IMR-90 (cell line): ENCODE measurements around the gene METTL21C. TPM values are rescaled to one million over a fixed set of nuclear protein-coding genes. Genes with fewer than 3 reads are reported as not detected.

ENCODE experiments used
- ATAC-seq: fragments of 200-7000 bp; cut with Tn5 transposase; 2 replicates; pipeline ENCODE4 v1.9.1; 2020; ENCODE audit warnings: low read depth, mild to moderate bottlenecking, moderate library complexity
- BruUV-seq: library from RNA; stranded (reverse); fragments of 400-500 nt; replicated peaks from 2 replicates; lab custom pipeline; 2021; lab: Mats Ljungman, UMichigan
- CTCF ChIA-PET: fragments of 300-600 bp; formaldehyde crosslinking; extraction: SDS; loops from one replicate; lab custom pipeline; 2021; ENCODE audit warnings: antibody characterized with exemption; lab: Yijun Ruan, JAX
- POLR2A ChIA-PET: fragments of 300-600 bp; sonication (Branson Sonifier 250); formaldehyde crosslinking; loops from one replicate; lab custom pipeline; 2022; ENCODE audit warnings: antibody characterized with exemption; ENCODE audit not compliant: unreplicated experiment; lab: Charles Lee
- DNase-seq: peaks from one replicate; pipeline ENCODE4 v3.0.0; 2013
- H2AFZ ChIP-seq: replicated peaks from 2 replicates; pipeline ENCODE3; 2013; ENCODE audit warnings: low read length, mild to moderate bottlenecking; ENCODE audit not compliant: poor library complexity
- H2AK5ac ChIP-seq: 2 replicates; pipeline ENCODE4 v1.6.1; 2013; ENCODE audit warnings: low read depth, low read length, inconsistent platforms
- H2AK9ac ChIP-seq: replicated peaks from 2 replicates; pipeline ENCODE3; 2013; ENCODE audit warnings: mild to moderate bottlenecking, low read depth, low read length, moderate library complexity; ENCODE audit not compliant: poor library complexity
- H2BK120ac ChIP-seq: 2 replicates; pipeline ENCODE4 v1.6.1; 2013; ENCODE audit warnings: low read depth, low read length, inconsistent platforms
- H2BK15ac ChIP-seq: 3 replicates; pipeline ENCODE4 v1.6.1; 2013; ENCODE audit warnings: low read depth, low read length, inconsistent platforms
- H2BK20ac ChIP-seq: 2 replicates; pipeline ENCODE4 v1.6.1; 2013; ENCODE audit warnings: low read depth, mild to moderate bottlenecking, inconsistent platforms, low read length, moderate library complexity
- H2BK5ac ChIP-seq: 2 replicates; pipeline ENCODE4 v1.6.1; 2013; ENCODE audit warnings: mild to moderate bottlenecking, low read depth, low read length, inconsistent platforms; ENCODE audit not compliant: poor library complexity, severe bottlenecking
- H3K14ac ChIP-seq: replicated peaks from 2 replicates; pipeline ENCODE4 v1.6.1; 2013; ENCODE audit warnings: low read depth, low read length, inconsistent platforms
- H3K18ac ChIP-seq: 2 replicates; pipeline ENCODE4 v1.6.1; 2013; ENCODE audit warnings: low read depth, low read length, control low read depth
- H3K23ac ChIP-seq: 2 replicates; pipeline ENCODE4 v1.6.1; 2013; ENCODE audit warnings: low read depth, low read length, inconsistent platforms
- H3K27ac ChIP-seq: 2 replicates; pipeline ENCODE4 v1.5.1; 2013; ENCODE audit warnings: mild to moderate bottlenecking, control low read depth, low read length; ENCODE audit not compliant: insufficient read depth
- H3K27me3 ChIP-seq: 2 replicates; pipeline ENCODE4 v1.6.1; 2013; ENCODE audit warnings: low read length; ENCODE audit not compliant: control insufficient read depth, insufficient read depth
- H3K36me3 ChIP-seq: 2 replicates; pipeline ENCODE4 v1.6.1; 2013; ENCODE audit warnings: low read length, mixed read lengths; ENCODE audit not compliant: control insufficient read depth, insufficient read depth
- H3K4ac ChIP-seq: 2 replicates; pipeline ENCODE4 v1.6.1; 2013; ENCODE audit warnings: low read depth, low read length, inconsistent platforms
- H3K4me1 ChIP-seq: 2 replicates; pipeline ENCODE4 v1.6.1; 2013; ENCODE audit warnings: low read length, mixed read lengths; ENCODE audit not compliant: control insufficient read depth, insufficient read depth
- H3K4me2 ChIP-seq: 2 replicates; pipeline ENCODE4 v1.6.1; 2013; ENCODE audit warnings: low read depth, mild to moderate bottlenecking, control low read depth, low read length, moderate library complexity
- H3K4me3 ChIP-seq: 2 replicates; pipeline ENCODE4 v1.5.1; 2013; ENCODE audit warnings: low read depth, mild to moderate bottlenecking, control low read depth, low read length, moderate library complexity; ENCODE audit not compliant: insufficient read depth
- H3K56ac ChIP-seq: 2 replicates; pipeline ENCODE4 v1.6.1; 2013; ENCODE audit warnings: low read length, inconsistent platforms; ENCODE audit not compliant: insufficient read depth; ENCODE audit errors: extremely low read depth
- H3K79me1 ChIP-seq, 2 experiments: 2 replicates each; pipeline ENCODE4 v1.6.1; 2013; ENCODE audit warnings: low read length in 2 of 2, inconsistent platforms in 1 of 2, low read depth in 1 of 2
- H3K9ac ChIP-seq: 2 replicates; pipeline ENCODE4 v1.6.1; 2013; ENCODE audit warnings: low read depth, low read length, control low read depth
- H3K9me1 ChIP-seq: 2 replicates; pipeline ENCODE4 v1.6.1; 2013; ENCODE audit warnings: low read length, inconsistent platforms; ENCODE audit not compliant: insufficient read depth
- H3K9me3 ChIP-seq: 2 replicates; pipeline ENCODE4 v1.6.1; 2013; ENCODE audit warnings: low read length; ENCODE audit not compliant: control insufficient read depth, insufficient read depth
- H4K20me1 ChIP-seq: 2 replicates; pipeline ENCODE4 v1.6.1; 2013; ENCODE audit warnings: low read length, inconsistent platforms; ENCODE audit not compliant: insufficient read depth
- H4K5ac ChIP-seq: 2 replicates; pipeline ENCODE4 v1.6.1; 2013; ENCODE audit warnings: mild to moderate bottlenecking, low read depth, low read length, control low read depth
- H4K8ac ChIP-seq, 2 experiments: 2 replicates each; pipeline ENCODE4 v1.6.1; 2013; ENCODE audit warnings: low read depth in 2 of 2, low read length in 2 of 2, control low read depth in 1 of 2, inconsistent platforms in 1 of 2
- H4K91ac ChIP-seq: 2 replicates; pipeline ENCODE4 v1.6.1; 2013; ENCODE audit warnings: low read depth, low read length, inconsistent platforms; ENCODE audit not compliant: insufficient read depth
- BHLHE40 ChIP-seq: fragments of 150-350 bp; IDR thresholded peaks from 2 replicates; pipeline ENCODE4 v1.6.1; 2016; ENCODE audit warnings: mild to moderate bottlenecking, low read depth, low read length
- CEBPB ChIP-seq: IDR thresholded peaks from 2 replicates; pipeline ENCODE4 v1.6.1; 2012; ENCODE audit warnings: low read depth, low read length, improper control_type of control experiment
- CHD1 ChIP-seq: IDR thresholded peaks from 2 replicates; pipeline ENCODE4 v1.6.1; 2012; ENCODE audit warnings: low read depth, low read length, improper control_type of control experiment
- FOS ChIP-seq: fragments of 150-350 bp; IDR thresholded peaks from 2 replicates; pipeline ENCODE4 v1.6.1; 2016; ENCODE audit warnings: low read depth, low read length
- MAZ ChIP-seq: IDR thresholded peaks from 2 replicates; pipeline ENCODE4 v1.6.1; 2012; ENCODE audit warnings: low read depth, mild to moderate bottlenecking, low read length, improper control_type of control experiment, moderate library complexity, borderline replicate concordance
- MXI1 ChIP-seq: IDR thresholded peaks from 2 replicates; pipeline ENCODE4 v1.6.1; 2012; ENCODE audit warnings: low read depth, mild to moderate bottlenecking, low read length, moderate library complexity, borderline replicate concordance
- NFE2L2 ChIP-seq: fragments of 150-350 bp; IDR thresholded peaks from 2 replicates; pipeline ENCODE4 v1.6.1; 2016; ENCODE audit warnings: low read depth, mild to moderate bottlenecking, low read length
- RAD21 ChIP-seq: IDR thresholded peaks from 2 replicates; pipeline ENCODE4 v1.6.1; 2012; ENCODE audit warnings: low read length, improper control_type of control experiment
- RCOR1 ChIP-seq: IDR thresholded peaks from 2 replicates; pipeline ENCODE4 v1.6.1; 2012; ENCODE audit warnings: mild to moderate bottlenecking, low read length, improper control_type of control experiment; ENCODE audit not compliant: insufficient replicate concordance
- RFX5 ChIP-seq: IDR thresholded peaks from 2 replicates; pipeline ENCODE4 v1.8.0; 2012; ENCODE audit warnings: low read depth, mild to moderate bottlenecking, low read length, moderate library complexity
- WGBS, 2 experiments: methylation state at CpG; one replicate each; pipeline versions ENCODE4 v1.1.5 to v1.1.7; 2013; ENCODE audit warnings: missing lambda C conversion rate in 2 of 2; ENCODE audit not compliant: insufficient read length in 1 of 2; ENCODE audit errors: extremely low coverage in 2 of 2; 5-methylcytosine and 5-hydroxymethylcytosine counted together
- dilution Hi-C: fragments of 300-500 bp; cut with HindIII; formaldehyde crosslinking; loops from one replicate; pipeline ENCODE4 v1.14.3; 2018; ENCODE audit warnings: low sequenced_read_pairs; ENCODE audit not compliant: unreplicated experiment
- in situ Hi-C: fragments of 300-500 bp; cut with MboI; formaldehyde crosslinking; loops from 3 replicates; pipeline ENCODE4 v1.14.3; 2019; ENCODE audit warnings: low sequenced_read_pairs, inconsistent platforms, mixed read lengths
- intact Hi-C: fragments of 100-400 bp; cut with micrococcal nuclease; formaldehyde crosslinking; loops from 2 replicates; pipeline ENCODE4 v1.10.0; 2022
- polyA plus RNA-seq, 3 experiments: library from polyadenylated mRNA; depleted of rRNA; stranded (reverse); fragments of >200 nt; gene quantifications; 2 replicates each; pipeline ENCODE4 v1.2.3, GENCODE V29; 2012; ENCODE audit warnings: low replicate concordance in 1 of 3
- total RNA-seq: library from RNA; depleted of rRNA; stranded (reverse); fragments of >200 nt; gene quantifications from 2 replicates; pipeline ENCODE4 v1.2.3, GENCODE V29; 2012
- TF ChIP-seq, protein P1 (sequence below): fragments of 150-350 bp; IDR thresholded peaks from 2 replicates; pipeline ENCODE4 v1.6.1; 2016; ENCODE audit warnings: low read depth, mild to moderate bottlenecking, low read length, moderate library complexity, borderline replicate concordance

The METTL21C gene
- total and polyA plus RNA-seq, 2 of the 4 experiments (the other 2 are of a cell fraction): not detected

- no peak overlapping the region for H3K4me3 ChIP-seq
- ChIA-PET POLR2A (no interaction called here), CTCF (no interaction called here)
- no peak overlapping the region for H3K27ac ChIP-seq
- H3K79me1 ChIP-seq: peaks cover 3 to 11% of the 10 kb centered on the region in 2 experiments; a peak in 3 of 4 replicates
- 60% methylated on average over 1 of the region's 2 CpGs; no CpG with 5 or more reads in 1 of the 2 experiments for WGBS, 2 experiments
- DNase-seq: no peak
- H3K4me2 ChIP-seq: no peak overlapping the region
- H3K23ac ChIP-seq: no peak overlapping the region
- no peak overlapping the region for H2BK15ac ChIP-seq
- TF ChIP-seq MXI1: no peak
- no peak for TF ChIP-seq CHD1
- no peak for TF ChIP-seq RAD21
- no peak for TF ChIP-seq FOS
- TF ChIP-seq RFX5: no peak
- no peak for TF ChIP-seq BHLHE40
- TF ChIP-seq, protein P1, sequence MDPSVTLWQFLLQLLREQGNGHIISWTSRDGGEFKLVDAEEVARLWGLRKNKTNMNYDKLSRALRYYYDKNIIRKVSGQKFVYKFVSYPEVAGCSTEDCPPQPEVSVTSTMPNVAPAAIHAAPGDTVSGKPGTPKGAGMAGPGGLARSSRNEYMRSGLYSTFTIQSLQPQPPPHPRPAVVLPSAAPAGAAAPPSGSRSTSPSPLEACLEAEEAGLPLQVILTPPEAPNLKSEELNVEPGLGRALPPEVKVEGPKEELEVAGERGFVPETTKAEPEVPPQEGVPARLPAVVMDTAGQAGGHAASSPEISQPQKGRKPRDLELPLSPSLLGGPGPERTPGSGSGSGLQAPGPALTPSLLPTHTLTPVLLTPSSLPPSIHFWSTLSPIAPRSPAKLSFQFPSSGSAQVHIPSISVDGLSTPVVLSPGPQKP: no peak
- no peak for TF ChIP-seq MAZ
- no peak for TF ChIP-seq NFE2L2
- TF ChIP-seq RCOR1: no peak
- TF ChIP-seq CEBPB: no peak
- no peak overlapping the region for H2BK5ac ChIP-seq
- no peak overlapping the region for H3K9ac ChIP-seq
- no peaks in the 10 kb centered on the region for H3K9me1 ChIP-seq
- no peak overlapping the region for H3K56ac ChIP-seq
- H4K8ac ChIP-seq: no peak overlapping the region
- no peaks in the 10 kb centered on the region for H3K27me3 ChIP-seq
- H3K4ac ChIP-seq: no peak overlapping the region
- no peak overlapping the region for H2AK5ac ChIP-seq
- H2AK9ac ChIP-seq: no peak overlapping the region
- dilution Hi-C loops (no loop called here), in situ Hi-C loops (no loop called here), intact Hi-C loops (loop anchor here (5.0 kb wide), 4 partner anchors 37 to 193 kb away; partner anchors contain the start of genes ERCC5 and TEX30)
- peaks cover 18% of the 10 kb centered on the region for H3K36me3 ChIP-seq
- no TSS peak for BruUV-seq
- no peaks in the 10 kb centered on the region; the same call in 1 of the 2 replicates for H4K20me1 ChIP-seq
- H2AFZ ChIP-seq: no peak overlapping the region
- no peak overlapping the region for H4K5ac ChIP-seq
- H3K14ac ChIP-seq: no peak overlapping the region
- ATAC-seq: no peak
- no peak overlapping the region for H2BK20ac ChIP-seq
- H3K18ac ChIP-seq: no peak overlapping the region
- H3K9me3 ChIP-seq: no peaks in the 10 kb centered on the region
- no peak overlapping the region for H2BK120ac ChIP-seq
- peaks cover 5% of the 10 kb centered on the region for H3K4me1 ChIP-seq
- H4K91ac ChIP-seq: no peak overlapping the region
Observed at GRCh38 chr13:102654756-102655155, 40.1 kb downstream of the METTL21C start.
